NCI-H524 (cell line): ENCODE data around the gene PDLIM5.
"Not testable (repeated sequence)": the region's sequence is repeated elsewhere in the genome, so short reads cannot be mapped to it uniquely, and the experiment has no call there.

Source experiments
- DNase-seq, 2 experiments: peaks; one replicate each; lab custom pipeline; 2025; lab: John Stamatoyannopoulos, UW

The PDLIM5 gene

GRCh38 chr4:94650690-94651089 lies 198.9 kb downstream of the PDLIM5 start:
- peak in 1 of 2 experiments; percentile 17 for DNase-seq

DNA sequence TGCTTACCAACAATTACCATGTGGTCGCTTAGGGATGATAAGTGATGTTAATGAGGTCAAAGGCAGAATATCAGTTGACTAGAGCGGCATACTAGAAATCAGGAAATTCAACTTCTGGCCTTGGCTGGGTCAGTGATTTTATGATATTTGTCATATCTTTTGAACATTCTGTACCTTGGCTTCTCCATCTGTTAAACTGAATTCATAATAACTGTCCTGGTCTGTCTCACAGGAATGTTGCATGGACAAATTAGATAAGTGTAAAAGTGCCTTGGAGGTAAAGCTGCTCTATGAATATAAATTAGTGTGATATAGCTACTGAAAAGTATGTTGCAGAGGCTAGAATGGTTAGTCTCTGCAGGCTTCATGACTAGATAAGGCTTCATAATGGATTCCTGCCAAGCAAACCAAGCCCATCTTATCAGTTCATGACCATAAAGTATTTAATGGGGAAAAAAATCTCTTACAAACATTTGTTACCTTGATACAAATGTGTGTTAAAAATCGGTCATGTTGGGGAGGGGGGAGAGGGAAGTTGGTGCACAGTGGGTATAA lies 201.4 kb downstream of the PDLIM5 start:
- DNase-seq = no peak

GRCh38 chr4:94653984-94654609 lies 202.4 kb downstream of the PDLIM5 start:
- DNase-seq = no peak

- DNase-seq = no peak
Measured at GRCh38 chr4:94654714-94655113, 203.0 kb downstream of the PDLIM5 start.

DNA sequence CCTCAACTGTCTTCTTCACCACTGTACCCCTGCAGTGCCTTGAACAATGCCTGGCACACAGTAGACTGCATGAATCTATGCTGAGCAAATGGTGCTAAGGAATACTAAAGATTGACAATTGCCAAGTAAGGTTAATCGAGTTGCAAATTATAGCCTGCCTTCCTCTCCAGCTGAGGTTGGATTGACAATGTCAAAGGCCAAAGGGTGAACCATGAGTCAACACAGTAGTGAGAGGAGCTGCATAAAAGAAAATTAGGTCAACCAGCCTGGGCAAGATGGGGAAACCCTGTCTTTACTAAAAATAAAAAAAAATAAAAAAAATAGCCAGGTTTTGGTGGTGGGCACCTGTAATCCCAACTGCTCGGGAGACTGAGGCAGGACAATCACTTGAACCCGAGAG lies 208.9 kb downstream of the PDLIM5 start:
- no peak for DNase-seq

DNA sequence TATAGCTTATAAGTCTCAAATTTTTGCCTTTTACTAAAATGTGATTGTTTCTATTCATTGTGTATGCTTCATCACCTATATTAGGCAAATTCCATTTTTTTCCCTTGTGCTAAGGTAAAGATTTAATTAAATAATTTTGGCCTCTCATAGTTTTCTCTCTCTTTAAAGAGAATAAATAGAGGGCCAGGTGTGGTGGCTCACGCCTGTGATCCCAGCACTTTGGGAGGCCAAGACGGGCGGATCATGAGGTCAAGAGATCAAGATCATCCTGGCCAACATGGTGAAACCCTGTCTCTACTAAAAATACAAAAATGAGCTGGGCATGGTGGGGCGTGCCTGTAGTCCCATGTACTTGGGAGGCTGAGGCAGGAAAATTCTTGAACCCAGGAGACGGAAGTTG lies 213.3 kb downstream of the PDLIM5 start:
- not testable (repeated sequence) for DNase-seq

DNA sequence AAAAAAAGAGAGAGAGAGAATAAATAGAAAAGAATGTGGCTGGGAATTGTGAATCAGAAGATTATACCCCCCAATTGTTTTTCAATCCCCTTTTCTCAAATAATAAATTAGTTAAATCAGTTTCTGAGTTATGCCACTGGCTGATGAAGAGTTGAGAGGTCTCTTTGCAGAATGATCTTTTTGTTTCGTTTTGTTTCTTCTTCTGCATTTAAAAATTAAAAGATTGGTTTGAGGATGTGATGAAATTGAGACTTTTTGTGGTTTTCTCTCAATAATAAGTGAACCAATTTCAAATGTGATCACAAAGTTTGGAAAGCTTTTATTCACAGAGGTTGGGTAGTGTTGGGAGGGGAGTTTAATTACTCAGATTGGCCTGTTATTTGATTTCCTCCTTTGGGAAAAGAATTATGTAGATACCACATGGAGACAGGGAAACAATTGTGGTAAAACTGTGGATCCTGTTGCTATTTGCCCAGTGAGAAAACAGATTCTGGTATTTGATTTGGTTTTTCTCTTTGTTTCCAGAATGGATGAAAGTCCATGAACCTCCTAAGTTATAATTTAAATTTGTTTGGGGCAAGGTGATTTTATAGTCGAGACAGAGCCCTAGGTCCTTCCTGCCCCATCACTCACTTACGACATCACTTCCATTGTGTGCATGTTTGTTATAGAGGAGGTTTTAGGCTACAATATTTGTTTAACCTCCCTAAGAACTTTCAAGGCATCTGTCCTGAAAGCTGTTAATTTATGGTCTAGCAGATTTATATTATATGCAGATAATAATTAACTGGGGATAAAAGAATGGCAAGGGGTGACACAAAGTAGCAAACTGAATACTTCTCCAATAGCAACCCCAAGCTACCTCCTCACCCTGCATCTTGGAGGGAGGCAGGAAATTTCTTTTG lies 214.0 kb downstream of the PDLIM5 start:
- no peak for DNase-seq

DNA sequence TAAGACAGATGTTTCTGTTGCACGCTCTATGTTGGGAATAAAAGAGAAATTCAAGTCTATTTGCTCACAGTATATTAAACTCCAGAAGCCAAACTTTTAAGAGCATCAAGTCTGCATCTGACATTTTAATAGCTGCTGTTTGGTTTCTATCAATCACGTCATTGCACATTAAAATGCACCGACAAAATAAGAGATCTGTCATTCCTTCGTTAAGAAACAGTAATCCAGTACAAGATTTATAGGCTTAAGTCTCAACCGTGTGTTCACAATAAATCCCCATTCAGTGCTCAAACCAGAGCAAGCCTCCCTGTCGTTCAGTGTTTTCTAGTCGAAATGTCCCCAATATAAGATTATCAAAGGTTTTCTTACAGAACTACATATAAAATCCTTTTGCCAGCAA lies 217.0 kb downstream of the PDLIM5 start:
- peak; percentile 3 to 45 for DNase-seq

DNA sequence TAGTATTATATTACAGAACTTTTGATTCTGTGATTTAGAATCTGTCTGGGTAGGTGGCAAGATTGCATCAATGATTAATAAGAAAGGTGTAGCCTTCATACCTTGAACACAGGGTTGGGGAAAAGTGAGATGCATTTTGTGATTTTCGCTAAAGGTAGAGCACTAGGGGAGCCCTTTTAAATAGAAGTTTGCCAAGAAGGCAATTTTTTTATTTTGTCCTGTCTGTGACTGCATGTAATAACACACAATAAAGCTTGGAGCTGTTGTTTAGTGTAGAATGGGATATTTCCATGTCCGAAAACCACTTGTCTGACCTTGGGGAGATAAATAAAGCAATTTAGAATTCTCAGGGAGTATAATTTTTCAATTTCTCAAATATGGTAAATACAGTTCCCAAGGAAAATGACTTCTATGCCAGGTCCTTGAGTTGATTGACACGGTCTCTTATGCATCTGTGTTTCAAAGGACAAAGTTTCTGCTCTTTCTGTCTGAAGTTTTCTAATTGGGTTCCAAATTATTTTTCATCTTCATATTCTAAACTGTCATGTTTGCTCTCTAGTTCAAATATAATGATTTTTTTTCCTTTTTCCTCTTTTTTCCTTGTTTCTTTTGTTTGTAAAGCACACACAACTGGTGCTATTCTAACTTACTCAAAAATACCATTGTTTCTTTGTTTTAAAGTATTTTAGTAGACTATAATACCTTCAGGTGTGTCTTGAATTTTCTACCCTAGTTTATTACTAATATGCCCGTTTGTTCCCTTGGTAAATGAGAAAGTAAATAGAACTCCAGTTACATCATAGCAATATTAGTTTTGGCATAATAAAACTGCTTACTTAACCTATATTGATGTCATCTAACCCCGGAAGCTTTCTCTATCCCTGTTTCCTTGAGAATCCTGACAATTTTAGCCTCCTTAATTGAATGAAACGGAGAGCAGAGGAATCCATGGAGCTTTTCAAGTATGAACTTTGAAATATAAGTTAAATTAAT lies 218.2 kb downstream of the PDLIM5 start:
- DNase-seq = no peak

GRCh38 chr4:94671113-94671512 lies 219.4 kb downstream of the PDLIM5 start:
- DNase-seq = no peak

DNA sequence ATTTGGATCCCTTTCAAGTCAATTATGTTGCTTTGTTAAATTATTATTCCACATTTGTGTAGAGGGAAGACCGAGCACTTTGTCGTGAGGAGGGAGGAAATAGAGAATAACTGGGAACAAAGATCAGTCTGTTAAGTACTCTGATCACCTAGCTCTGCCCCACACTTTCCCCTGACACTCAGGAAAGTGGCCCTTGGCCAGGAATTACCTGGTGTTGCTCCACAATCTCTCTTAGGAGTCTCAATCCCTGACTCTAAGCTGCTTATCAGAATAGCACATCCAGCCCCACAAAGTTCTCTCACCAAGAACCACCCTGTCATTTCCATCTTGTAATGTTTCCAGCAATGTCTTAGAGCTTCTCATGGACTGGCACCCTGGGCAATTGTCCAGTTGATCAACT lies 222.2 kb downstream of the PDLIM5 start:
- DNase-seq = no peak

- DNase-seq = no peak
Measured at GRCh38 chr4:94676970-94677369, 225.2 kb downstream of the PDLIM5 start.

GRCh38 chr4:94678896-94679295 lies 227.2 kb downstream of the PDLIM5 start:
- no peak for DNase-seq

GRCh38 chr4:94680176-94680862 lies 228.6 kb downstream of the PDLIM5 start:
- DNase-seq = no peak

DNA sequence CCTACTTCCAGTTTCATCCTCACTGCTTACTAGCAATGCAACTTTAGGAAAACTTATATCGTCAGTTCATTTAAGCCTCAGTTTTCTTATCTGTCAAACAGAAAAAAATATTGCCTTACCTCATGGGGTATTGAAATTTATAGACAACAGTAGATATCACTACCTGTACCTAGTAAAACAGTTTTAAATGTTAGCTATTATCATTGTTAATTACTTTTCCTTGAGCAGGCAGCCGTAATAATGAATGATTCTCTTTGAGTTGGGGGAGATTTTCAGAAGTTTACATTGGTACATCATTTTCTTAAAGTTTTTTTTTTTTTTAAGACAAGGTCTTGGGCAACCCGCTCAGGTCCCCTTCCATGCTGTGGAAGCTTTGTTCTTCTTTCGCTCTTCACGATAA lies 234.3 kb downstream of the PDLIM5 start:
- no peak for DNase-seq

DNA sequence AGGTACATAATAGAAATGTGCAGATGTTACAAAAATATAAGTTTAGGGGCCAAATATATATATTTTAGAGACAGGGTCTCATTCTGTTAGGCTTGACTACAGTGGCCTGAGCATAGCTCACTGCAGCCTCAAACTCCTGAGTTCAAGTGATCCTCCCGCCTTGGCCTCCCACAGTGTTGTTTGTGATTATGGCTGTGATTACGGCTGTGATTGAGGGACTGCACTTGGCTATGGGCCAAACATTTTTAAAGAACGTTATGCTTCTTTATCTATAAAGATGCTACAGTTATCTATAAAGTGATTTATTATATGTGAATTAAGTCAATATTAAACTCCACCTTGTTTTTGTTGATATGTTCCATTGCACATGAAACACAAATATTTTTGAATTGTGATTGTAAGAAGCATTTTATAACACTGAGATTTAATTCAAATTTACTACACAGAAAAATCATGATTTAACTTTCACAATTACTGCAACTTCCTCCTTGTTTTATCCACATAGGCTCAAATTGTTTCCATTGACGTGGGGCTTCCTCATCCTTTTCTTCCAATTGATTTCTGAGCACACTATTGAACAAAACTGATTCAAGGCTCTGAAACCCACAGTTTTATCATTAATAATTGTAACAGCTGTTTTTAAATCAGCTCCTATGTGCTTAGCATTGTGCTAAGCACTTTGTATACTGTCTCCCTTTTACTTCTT lies 237.6 kb downstream of the PDLIM5 start:
- no peak for DNase-seq

GRCh38 chr4:94690851-94691254 lies 239.1 kb downstream of the PDLIM5 start:
- DNase-seq = no peak

DNA sequence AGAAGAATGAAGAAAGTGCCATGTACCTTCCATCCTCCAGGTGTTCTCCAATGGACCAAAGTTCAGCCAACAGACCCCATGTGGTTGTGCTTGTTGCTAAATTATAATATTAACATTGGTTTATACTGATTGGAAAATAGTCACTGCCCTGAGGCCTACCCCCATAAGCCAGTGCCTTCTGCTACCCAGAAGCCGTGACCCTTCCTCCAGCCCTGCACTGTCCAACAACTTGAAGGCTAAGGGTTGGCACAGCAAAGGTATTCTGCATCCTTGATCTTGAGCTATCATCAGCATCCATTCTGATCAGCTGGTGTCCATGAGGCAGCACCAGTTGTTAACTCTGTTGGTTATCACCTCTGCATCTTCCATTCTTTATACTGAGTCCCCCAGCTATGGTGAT lies 239.8 kb downstream of the PDLIM5 start:
- no peak for DNase-seq

- no peak for DNase-seq
Measured at GRCh38 chr4:94695384-94695783, 243.6 kb downstream of the PDLIM5 start.

DNA sequence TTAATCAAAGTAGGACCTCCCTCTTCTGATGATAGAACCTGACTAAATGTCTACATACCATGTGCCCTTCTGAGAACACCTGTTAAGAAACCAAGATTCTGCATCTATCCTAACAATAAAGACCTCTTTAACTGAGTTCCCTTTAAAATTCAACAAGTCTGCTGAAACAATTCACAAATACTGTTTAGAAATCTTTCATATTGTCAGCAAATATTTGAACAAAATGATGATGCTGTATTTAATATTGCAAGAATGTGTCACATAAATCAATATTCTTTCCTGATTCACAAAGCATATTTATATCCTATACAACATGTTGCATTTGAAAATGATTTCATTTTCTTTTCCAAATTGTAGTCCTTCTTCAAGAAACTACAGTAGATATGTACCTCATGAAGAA lies 246.4 kb downstream of the PDLIM5 start:
- no peak for DNase-seq

GRCh38 chr4:94700298-94700697 lies 248.6 kb downstream of the PDLIM5 start:
- no peak for DNase-seq
